SU-DHL-6 (cell line): ENCODE measurements around the gene TUNAR.

Experiments used
- H2AFZ ChIP-seq: fragments of 200-600 bp; sonication (generic); 2 replicates; pipeline ENCODE4 v1.6.1; 2014; ENCODE audit warnings: low read depth, mild to moderate bottlenecking, moderate library complexity, mixed read lengths, antibody characterized with exemption, low read length; ENCODE audit not compliant: severe bottlenecking
- H3F3A ChIP-seq: fragments of 200-600 bp; shearing (Covaris generic); 2 replicates; pipeline ENCODE4 v1.6.0; 2016; ENCODE audit warnings: antibody characterized with exemption, mild to moderate bottlenecking; ENCODE audit not compliant: insufficient read depth
- H3K27ac ChIP-seq: fragments of 200-600 bp; sonication (generic); 2 replicates; pipeline ENCODE4 v1.5.1; 2016; ENCODE audit warnings: low read depth, mild to moderate bottlenecking, low read length, moderate library complexity, mixed read lengths
- H3K27me3 ChIP-seq: fragments of 200-600 bp; sonication (generic), shearing (Covaris generic); 2 replicates; pipeline ENCODE4 v1.6.0; 2014; ENCODE audit warnings: mild to moderate bottlenecking, low read length
- H3K36me3 ChIP-seq: fragments of 200-600 bp; sonication (generic); 2 replicates; pipeline ENCODE4 v1.6.1; 2014; ENCODE audit warnings: mild to moderate bottlenecking, low read length, mixed read lengths
- H3K4me2 ChIP-seq: fragments of 300-600, 200-600 bp; shearing (Covaris generic), sonication (generic); 2 replicates; pipeline ENCODE4 v1.6.0; 2014; ENCODE audit warnings: low read length, low read depth, mild to moderate bottlenecking; ENCODE audit not compliant: poor library complexity, severe bottlenecking
- H3K4me3 ChIP-seq: fragments of 200-600 bp; sonication (generic); 2 replicates; pipeline ENCODE4 v1.5.1; 2014; ENCODE audit warnings: antibody characterized with exemption, low read length, mild to moderate bottlenecking, mixed read lengths; ENCODE audit not compliant: insufficient read depth, poor library complexity, severe bottlenecking
- H3K79me2 ChIP-seq: fragments of 200-600 bp; sonication (generic); 2 replicates; pipeline ENCODE4 v1.6.1; 2014; ENCODE audit warnings: mild to moderate bottlenecking, low read length, moderate library complexity; ENCODE audit not compliant: insufficient read depth
- H3K9ac ChIP-seq: fragments of 200-600 bp; sonication (generic); 2 replicates; pipeline ENCODE4 v1.7.0; 2014; ENCODE audit warnings: mild to moderate bottlenecking, low read length
- H3K9me2 ChIP-seq: fragments of 200-600 bp; sonication (generic); replicated peaks from 2 replicates; pipeline ENCODE4 v1.6.1; 2014; ENCODE audit warnings: low read length; ENCODE audit not compliant: insufficient read depth
- H3K9me3 ChIP-seq: fragments of 200-600 bp; sonication (generic); 2 replicates; pipeline ENCODE4 v1.6.1; 2014; ENCODE audit warnings: low read length, mixed read lengths; ENCODE audit not compliant: insufficient read depth
- H4K20me1 ChIP-seq: fragments of 200-600 bp; sonication (generic); 2 replicates; pipeline ENCODE4 v1.6.1; 2014; ENCODE audit warnings: low read depth, mild to moderate bottlenecking, antibody characterized with exemption, low read length, moderate library complexity, mixed read lengths
- EZH2phosphoT487 ChIP-seq: fragments of 200-600 bp; sonication (generic), shearing (Covaris generic); conservative IDR thresholded peaks from 2 replicates; pipeline ENCODE4 v1.6.1; 2018; ENCODE audit warnings: mild to moderate bottlenecking, antibody characterized with exemption, low read length, moderate library complexity, mixed read lengths
- TF ChIP-seq, protein P1 (sequence below): fragments of 200-600 bp; sonication (generic); IDR thresholded peaks from one replicate; pipeline ENCODE4 v1.5.1; 2017; ENCODE audit warnings: antibody characterized with exemption, mild to moderate bottlenecking, low read length, moderate library complexity; ENCODE audit not compliant: insufficient read depth, poor library complexity, severe bottlenecking

Gene TUNAR

GRCh38 chr14:95875831-95876760, 536 bp upstream of the TUNAR start:
- Histone ChIP-seq H2AFZ (no peak overlapping the region), H3K4me3 (no peak overlapping the region)

GRCh38 chr14:95877633-95878032, 1.0 kb downstream of the TUNAR start:
- TF ChIP-seq, protein P1, sequence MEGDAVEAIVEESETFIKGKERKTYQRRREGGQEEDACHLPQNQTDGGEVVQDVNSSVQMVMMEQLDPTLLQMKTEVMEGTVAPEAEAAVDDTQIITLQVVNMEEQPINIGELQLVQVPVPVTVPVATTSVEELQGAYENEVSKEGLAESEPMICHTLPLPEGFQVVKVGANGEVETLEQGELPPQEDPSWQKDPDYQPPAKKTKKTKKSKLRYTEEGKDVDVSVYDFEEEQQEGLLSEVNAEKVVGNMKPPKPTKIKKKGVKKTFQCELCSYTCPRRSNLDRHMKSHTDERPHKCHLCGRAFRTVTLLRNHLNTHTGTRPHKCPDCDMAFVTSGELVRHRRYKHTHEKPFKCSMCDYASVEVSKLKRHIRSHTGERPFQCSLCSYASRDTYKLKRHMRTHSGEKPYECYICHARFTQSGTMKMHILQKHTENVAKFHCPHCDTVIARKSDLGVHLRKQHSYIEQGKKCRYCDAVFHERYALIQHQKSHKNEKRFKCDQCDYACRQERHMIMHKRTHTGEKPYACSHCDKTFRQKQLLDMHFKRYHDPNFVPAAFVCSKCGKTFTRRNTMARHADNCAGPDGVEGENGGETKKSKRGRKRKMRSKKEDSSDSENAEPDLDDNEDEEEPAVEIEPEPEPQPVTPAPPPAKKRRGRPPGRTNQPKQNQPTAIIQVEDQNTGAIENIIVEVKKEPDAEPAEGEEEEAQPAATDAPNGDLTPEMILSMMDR = no peak
- TF ChIP-seq EZH2phosphoT487 = no peak
- Histone ChIP-seq H2AFZ (no peak overlapping the region), H3K36me3 (no peaks in the 10 kb centered on the region), H3K4me3 (no peak overlapping the region), H3K9ac (no peak overlapping the region), H3K27ac (no peak overlapping the region), H4K20me1 (no peaks in the 10 kb centered on the region), H3K9me2 (no peaks in the 10 kb centered on the region), H3K27me3 (no peaks in the 10 kb centered on the region), H3F3A (no peaks in the 10 kb centered on the region), H3K9me3 (no peaks in the 10 kb centered on the region), H3K79me2 (no peaks in the 10 kb centered on the region), H3K4me2 (no peak overlapping the region)

More at GRCh38 chr14:95875831-95876760, 536 bp upstream of the TUNAR start:
- Histone ChIP-seq H3K9ac (no peak overlapping the region), H3K27me3 (no peaks in the 10 kb centered on the region), H3F3A (no peaks in the 10 kb centered on the region), H3K36me3 (no peaks in the 10 kb centered on the region), H4K20me1 (no peaks in the 10 kb centered on the region), H3K9me3 (no peaks in the 10 kb centered on the region), H3K9me2 (no peaks in the 10 kb centered on the region), H3K27ac (no peak overlapping the region), H3K4me2 (no peak overlapping the region), H3K79me2 (no peaks in the 10 kb centered on the region)
- TF ChIP-seq, protein P1 = no peak
- TF ChIP-seq EZH2phosphoT487 = no peak

- H3F3A ChIP-seq = no peaks in the 10 kb centered on the region
- no peak overlapping the region for H3K4me2 ChIP-seq
- no peaks in the 10 kb centered on the region for H4K20me1 ChIP-seq
- H3K27ac ChIP-seq = no peak overlapping the region
- no peak overlapping the region for H2AFZ ChIP-seq
- no peak overlapping the region for H3K9ac ChIP-seq
- H3K27me3 ChIP-seq = no peaks in the 10 kb centered on the region
- no peaks in the 10 kb centered on the region for H3K9me3 ChIP-seq
- no peaks in the 10 kb centered on the region for H3K9me2 ChIP-seq
- no peaks in the 10 kb centered on the region for H3K79me2 ChIP-seq
- TF ChIP-seq, protein P1 = no peak
- no peak for TF ChIP-seq EZH2phosphoT487
- no peak overlapping the region for H3K4me3 ChIP-seq
- no peaks in the 10 kb centered on the region for H3K36me3 ChIP-seq
Observed at GRCh38 chr14:95884377-95884776, 7.7 kb downstream of the TUNAR start.
